GM18870 (cell line): ENCODE data around the gene PSMB3.

ENCODE experiments used
- ATAC-seq: cut with Tn5 transposase; IDR thresholded peaks from one replicate; pipeline ENCODE4 v1.9.1; 2021; ENCODE audit warnings: moderate library complexity; ENCODE audit not compliant: unreplicated experiment

The PSMB3 gene

GRCh38 chr17:38733282-38733981 is 19.1 kb upstream of the PSMB3 start:
- ATAC-seq: no peak

- ATAC-seq: no peak
Measured at GRCh38 chr17:38733982-38734973, 18.3 kb upstream of the PSMB3 start.

- no peak for ATAC-seq
Measured at GRCh38 chr17:38735161-38735997, 17.2 kb upstream of the PSMB3 start.

- ATAC-seq: no peak
Measured at GRCh38 chr17:38738007-38738662, 14.4 kb upstream of the PSMB3 start.

GRCh38 chr17:38738686-38739085 is 13.9 kb upstream of the PSMB3 start:
- no peak for ATAC-seq

- ATAC-seq: no peak
Measured at GRCh38 chr17:38739305-38739704, 13.2 kb upstream of the PSMB3 start.

- no peak for ATAC-seq
Measured at GRCh38 chr17:38740044-38740443, 12.5 kb upstream of the PSMB3 start.

- no peak for ATAC-seq
Measured at GRCh38 chr17:38740806-38741205, 11.7 kb upstream of the PSMB3 start.

- no peak for ATAC-seq
Measured at GRCh38 chr17:38741461-38741860, 11.1 kb upstream of the PSMB3 start.

GRCh38 chr17:38741921-38742410 is 10.6 kb upstream of the PSMB3 start:
- ATAC-seq: no peak

- no peak for ATAC-seq
Measured at GRCh38 chr17:38742411-38743308, 9.9 kb upstream of the PSMB3 start.

GRCh38 chr17:38743556-38744171 is 8.9 kb upstream of the PSMB3 start:
- no peak for ATAC-seq

GRCh38 chr17:38745545-38745944 is 7.0 kb upstream of the PSMB3 start:
- ATAC-seq: no peak

- no peak for ATAC-seq
Measured at GRCh38 chr17:38746004-38746848, 6.3 kb upstream of the PSMB3 start.

GRCh38 chr17:38746849-38747462 is 5.6 kb upstream of the PSMB3 start:
- no peak for ATAC-seq

- ATAC-seq: no peak
Measured at GRCh38 chr17:38747463-38748148, 4.9 kb upstream of the PSMB3 start.
